Parathyroid adenoma (tissue), 2 donors: ENCODE data around the gene ALG1L2.
"Not testable (repeated sequence)": the region's sequence is repeated elsewhere in the genome, so short reads cannot be mapped to it uniquely, and the experiment has no call there.

ENCODE experiments used
- H2AFZ ChIP-seq: fragments of 300-600 bp; sonication (generic); one replicate; pipeline ENCODE4 v1.7.0; 2017; ENCODE audit warnings: antibody characterized with exemption, mild to moderate bottlenecking
- H3K27ac ChIP-seq: fragments of 300-600 bp; sonication (generic); one replicate; pipeline ENCODE4 v1.7.0; 2017
- H3K27me3 ChIP-seq: fragments of 300-600 bp; sonication (generic); one replicate; pipeline ENCODE4 v1.7.0; 2017; ENCODE audit warnings: low read length; ENCODE audit not compliant: control insufficient read depth, insufficient read depth
- H3K36me3 ChIP-seq: fragments of 300-600 bp; sonication (generic); one replicate; pipeline ENCODE4 v1.7.0; 2017; ENCODE audit warnings: low read length; ENCODE audit not compliant: control insufficient read depth, insufficient read depth
- H3K4me1 ChIP-seq: fragments of 300-600 bp; sonication (generic); one replicate; pipeline ENCODE4 v1.7.0; 2017; ENCODE audit warnings: control low read depth
- H3K4me2 ChIP-seq: fragments of 300-600 bp; sonication (generic); one replicate; pipeline ENCODE4 v1.7.0; 2017; ENCODE audit warnings: low read length
- H3K4me3 ChIP-seq: fragments of 300-600 bp; sonication (generic); one replicate; pipeline ENCODE4 v1.7.0; 2017; ENCODE audit warnings: low read depth, low read length
- H3K79me2 ChIP-seq: fragments of 300-600 bp; sonication (generic); one replicate; pipeline ENCODE4 v1.7.0; 2017; ENCODE audit warnings: control low read depth
- H3K9ac ChIP-seq: fragments of 300-600 bp; sonication (generic); one replicate; pipeline ENCODE4 v1.7.0; 2017; ENCODE audit warnings: mild to moderate bottlenecking
- H3K9me3 ChIP-seq: fragments of 300-600 bp; sonication (generic); one replicate; pipeline ENCODE4 v1.7.0; 2017; ENCODE audit warnings: low read length; ENCODE audit not compliant: control insufficient read depth
- CTCF ChIP-seq: fragments of 300-600 bp; sonication (generic); IDR thresholded peaks from one replicate; pipeline ENCODE4 v1.7.0; 2017; ENCODE audit warnings: antibody characterized with exemption, mild to moderate bottlenecking
- donor health status: primary hyperparathyroidism.

The ALG1L2 gene

DNA sequence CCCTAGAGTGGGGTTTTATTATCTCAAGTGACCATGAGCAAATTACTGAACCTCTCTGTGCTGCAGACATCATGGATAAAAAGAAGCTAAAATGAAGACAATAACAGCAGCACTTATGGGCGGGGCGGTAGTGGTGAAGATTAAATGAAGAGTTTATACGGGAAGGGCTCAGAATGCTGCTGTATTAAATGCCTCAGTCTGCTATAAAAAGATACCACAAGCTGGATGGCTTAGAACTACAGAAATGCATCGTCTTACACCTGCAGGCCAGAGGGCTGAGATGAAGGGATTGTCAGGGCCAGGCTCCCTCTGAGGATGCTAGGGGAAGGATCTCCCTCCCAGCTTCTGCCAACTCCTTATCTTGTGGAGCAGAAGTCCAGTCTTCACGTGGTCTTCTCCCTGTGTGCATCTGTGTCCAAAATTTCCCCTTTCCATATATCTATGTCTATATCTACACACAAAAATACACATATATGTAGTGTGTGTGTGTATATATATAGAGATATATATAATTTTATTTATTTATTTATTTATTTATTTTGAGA, 2.9 kb downstream of the ALG1L2 start:
- TF ChIP-seq CTCF: no peak
- H2AFZ ChIP-seq: no peak overlapping the region
- H3K4me1 ChIP-seq: no peaks in the 10 kb centered on the region

GRCh38 chr3:130085881-130086280, 4.2 kb downstream of the ALG1L2 start:
- Histone ChIP-seq H3K4me2 (no peak overlapping the region), H3K27ac (no peak overlapping the region), H3K9ac (no peak overlapping the region), H3K27me3 (no peaks in the 10 kb centered on the region), H3K79me2 (no peaks in the 10 kb centered on the region), H3K9me3 (no peaks in the 10 kb centered on the region), H3K4me1 (no peaks in the 10 kb centered on the region), H3K36me3 (no peaks in the 10 kb centered on the region), H3K4me3 (no peak overlapping the region), H2AFZ (no peak overlapping the region)
- TF ChIP-seq CTCF: no peak

More for the DNA sequence above, 2.9 kb downstream of the ALG1L2 start:
- no peak overlapping the region for H3K4me3 ChIP-seq
- H3K4me2 ChIP-seq: no peak overlapping the region
- H3K27ac ChIP-seq: no peak overlapping the region
- H3K27me3 ChIP-seq: no peaks in the 10 kb centered on the region
- no peaks in the 10 kb centered on the region for H3K36me3 ChIP-seq
- H3K9me3 ChIP-seq: no peaks in the 10 kb centered on the region
- H3K79me2 ChIP-seq: no peaks in the 10 kb centered on the region
- H3K9ac ChIP-seq: no peak overlapping the region

GRCh38 chr3:130086628-130087027, 5.0 kb downstream of the ALG1L2 start:
- H3K4me3 ChIP-seq, H3K4me2 ChIP-seq, H2AFZ ChIP-seq, H3K27ac ChIP-seq, H3K4me1 ChIP-seq, H3K27me3 ChIP-seq, H3K79me2 ChIP-seq, H3K36me3 ChIP-seq, H3K9me3 ChIP-seq, H3K9ac ChIP-seq: not testable (repeated sequence)

- Histone ChIP-seq H2AFZ (no peak overlapping the region), H3K4me1 (no peaks in the 10 kb centered on the region), H3K4me2 (no peak overlapping the region), H3K27me3 (no peaks in the 10 kb centered on the region), H3K9me3 (no peaks in the 10 kb centered on the region), H3K9ac (no peak overlapping the region), H3K4me3 (no peak overlapping the region), H3K79me2 (no peaks in the 10 kb centered on the region), H3K36me3 (no peaks in the 10 kb centered on the region), H3K27ac (no peak overlapping the region)
- no peak for TF ChIP-seq CTCF
Observed at GRCh38 chr3:130088061-130088460, 6.4 kb downstream of the ALG1L2 start.

DNA sequence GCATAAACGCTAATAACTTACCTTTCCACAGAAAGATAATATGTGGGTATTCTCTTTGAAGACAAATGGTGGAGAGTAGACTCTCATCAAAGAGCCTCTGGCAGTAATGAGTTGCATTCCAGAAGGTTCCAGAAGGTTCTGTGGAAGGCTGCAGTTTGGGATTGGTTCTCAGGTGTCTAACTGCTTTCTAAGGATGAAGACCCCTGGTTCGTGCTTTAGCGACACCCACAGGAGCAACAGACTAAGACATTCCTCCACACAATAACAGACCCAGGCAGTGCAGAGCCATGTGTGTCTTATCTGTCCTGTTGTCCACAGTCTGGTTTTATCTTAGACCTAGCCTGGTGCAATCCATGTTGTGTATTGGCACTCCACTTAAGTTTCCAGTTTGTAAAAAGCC, 9.1 kb downstream of the ALG1L2 start:
- not testable (repeated sequence) for H3K4me3 ChIP-seq, H3K9ac ChIP-seq, H2AFZ ChIP-seq, H3K27me3 ChIP-seq, H3K36me3 ChIP-seq, H3K27ac ChIP-seq, H3K4me1 ChIP-seq, H3K4me2 ChIP-seq, H3K9me3 ChIP-seq, H3K79me2 ChIP-seq

- H3K27ac ChIP-seq: no peak overlapping the region
- H3K4me2 ChIP-seq: no peak overlapping the region
- no peak overlapping the region for H2AFZ ChIP-seq
- H3K79me2 ChIP-seq: no peaks in the 10 kb centered on the region
- no peak overlapping the region for H3K9ac ChIP-seq
- H3K27me3 ChIP-seq: no peaks in the 10 kb centered on the region
- TF ChIP-seq CTCF: no peak
- no peaks in the 10 kb centered on the region for H3K9me3 ChIP-seq
- H3K36me3 ChIP-seq: no peaks in the 10 kb centered on the region
- no peak overlapping the region for H3K4me3 ChIP-seq
- no peaks in the 10 kb centered on the region for H3K4me1 ChIP-seq
Observed at GRCh38 chr3:130091958-130092357, 10.3 kb downstream of the ALG1L2 start.
